ENCODE measurements around the gene MTCL1.
"Not testable (repeated sequence)": the region's sequence is repeated elsewhere in the genome, so short reads cannot be mapped to it uniquely, and the experiment has no call there.

Gene MTCL1

GRCh38 chr18:8744656-8745055, 39.3 kb downstream of the MTCL1 start:
- DNase-seq = peak; percentile 20

GRCh38 chr18:8745355-8746014, 40.1 kb downstream of the MTCL1 start:
- DNase-seq = no peak

GRCh38 chr18:8747440-8747937, 42.1 kb downstream of the MTCL1 start:
- no peak for DNase-seq

- no peak for DNase-seq
These were observed 44.1 kb downstream of the MTCL1 start for GRCh38 chr18:8749492-8749891.

GRCh38 chr18:8750954-8751415, 45.6 kb downstream of the MTCL1 start:
- no peak for DNase-seq

GRCh38 chr18:8751692-8752091, 46.3 kb downstream of the MTCL1 start:
- DNase-seq = no peak

GRCh38 chr18:8752329-8752728, 47.0 kb downstream of the MTCL1 start:
- DNase-seq = no peak

- peak; percentile 48 for DNase-seq
These were observed 49.9 kb downstream of the MTCL1 start for GRCh38 chr18:8754995-8755960.

GRCh38 chr18:8756571-8756970, 51.2 kb downstream of the MTCL1 start:
- DNase-seq = no peak

- DNase-seq = no peak
These were observed 52.1 kb downstream of the MTCL1 start for GRCh38 chr18:8757396-8757997.

GRCh38 chr18:8758466-8758865, 53.1 kb downstream of the MTCL1 start:
- no peak for DNase-seq

GRCh38 chr18:8760984-8761383, 55.6 kb downstream of the MTCL1 start:
- DNase-seq = no peak

GRCh38 chr18:8761535-8761934, 56.2 kb downstream of the MTCL1 start:
- DNase-seq = not testable (repeated sequence)

- DNase-seq = no peak
These were observed 57.6 kb downstream of the MTCL1 start for GRCh38 chr18:8762968-8763367.

GRCh38 chr18:8763611-8764010, 58.3 kb downstream of the MTCL1 start:
- DNase-seq = no peak

- DNase-seq = no peak
These were observed 60.6 kb downstream of the MTCL1 start for GRCh38 chr18:8765783-8766463.

GRCh38 chr18:8766559-8767293, 61.4 kb downstream of the MTCL1 start:
- DNase-seq = no peak

GRCh38 chr18:8767340-8767739, 62.0 kb downstream of the MTCL1 start:
- DNase-seq = no peak

GRCh38 chr18:8769509-8770095, 64.2 kb downstream of the MTCL1 start:
- no peak for DNase-seq

- DNase-seq = no peak
These were observed 65.3 kb downstream of the MTCL1 start for GRCh38 chr18:8770657-8771056.

- DNase-seq = no peak
These were observed 66.6 kb downstream of the MTCL1 start for GRCh38 chr18:8771930-8772329.

- DNase-seq = no peak
These were observed 68.6 kb downstream of the MTCL1 start for GRCh38 chr18:8773980-8774379.
